Esophagus squamous epithelium (tissue), 4 donors: ENCODE data around the gene CNKSR3.

ENCODE experiments used
- POLR2A ChIP-seq, 4 donors: fragments of 450-650 bp; IDR thresholded peaks; one replicate each; pipeline ENCODE4 v1.6.1; 2017; ENCODE audit warnings: antibody characterized with exemption in 4 of 4, mild to moderate bottlenecking in 4 of 4, moderate library complexity in 3 of 4
- TF ChIP-seq, protein P1 (sequence below), 6 experiments: fragments of 450-650 bp in 4 of 6; fragments of 200-600 bp in 2 of 6; sonication (generic) in 2 of 6; IDR thresholded peaks; one replicate each; pipeline ENCODE4 v1.5.1; 2016 to 2019; ENCODE audit warnings: antibody characterized with exemption in 6 of 6, mild to moderate bottlenecking in 4 of 6, moderate library complexity in 4 of 6

DNA sequence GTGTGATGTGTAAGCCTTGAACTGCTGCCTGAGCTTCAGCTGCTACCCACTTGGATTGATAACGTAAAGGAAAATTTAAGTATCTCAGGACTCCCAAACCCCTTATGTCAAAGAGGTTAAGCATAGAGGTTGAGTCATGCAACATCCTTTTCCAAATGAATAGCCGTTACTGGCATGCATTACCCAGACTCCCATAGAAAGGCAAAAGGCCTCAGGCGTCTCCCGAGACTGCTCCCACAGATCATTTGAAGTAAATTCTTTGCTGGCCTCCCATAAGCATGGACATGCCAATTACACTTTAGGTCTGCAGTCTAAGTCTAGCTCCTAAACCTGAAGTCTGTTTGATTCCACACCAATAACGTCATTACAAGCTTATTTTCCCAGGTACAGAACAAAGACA is 168.6 kb downstream of the CNKSR3 start:
- TF ChIP-seq, protein P1, sequence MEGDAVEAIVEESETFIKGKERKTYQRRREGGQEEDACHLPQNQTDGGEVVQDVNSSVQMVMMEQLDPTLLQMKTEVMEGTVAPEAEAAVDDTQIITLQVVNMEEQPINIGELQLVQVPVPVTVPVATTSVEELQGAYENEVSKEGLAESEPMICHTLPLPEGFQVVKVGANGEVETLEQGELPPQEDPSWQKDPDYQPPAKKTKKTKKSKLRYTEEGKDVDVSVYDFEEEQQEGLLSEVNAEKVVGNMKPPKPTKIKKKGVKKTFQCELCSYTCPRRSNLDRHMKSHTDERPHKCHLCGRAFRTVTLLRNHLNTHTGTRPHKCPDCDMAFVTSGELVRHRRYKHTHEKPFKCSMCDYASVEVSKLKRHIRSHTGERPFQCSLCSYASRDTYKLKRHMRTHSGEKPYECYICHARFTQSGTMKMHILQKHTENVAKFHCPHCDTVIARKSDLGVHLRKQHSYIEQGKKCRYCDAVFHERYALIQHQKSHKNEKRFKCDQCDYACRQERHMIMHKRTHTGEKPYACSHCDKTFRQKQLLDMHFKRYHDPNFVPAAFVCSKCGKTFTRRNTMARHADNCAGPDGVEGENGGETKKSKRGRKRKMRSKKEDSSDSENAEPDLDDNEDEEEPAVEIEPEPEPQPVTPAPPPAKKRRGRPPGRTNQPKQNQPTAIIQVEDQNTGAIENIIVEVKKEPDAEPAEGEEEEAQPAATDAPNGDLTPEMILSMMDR (IDR thresholded peaks at IDR 0.05): no peak
- no peak for TF ChIP-seq POLR2A (IDR thresholded peaks at IDR 0.05)
